ENCODE data around the gene DNASE2. TPM values are rescaled to one million over a fixed set of nuclear protein-coding genes. Genes with fewer than 3 reads are reported as not detected.

DNASE2 gene
- polyA plus RNA-seq (2012; ENCODE audit: insufficient read length, low read depth), result 124 TPM

- TF ChIP-seq TAF1 (IDR thresholded peaks at IDR 0.05; ENCODE audit: borderline replicate concordance, insufficient read depth, low read length) (0 out of 2 replicates have a peak, but pooled peaks have one; percentile 34), POLR2AphosphoS5 (IDR thresholded peaks at IDR 0.05; ENCODE audit: low read depth, low read length) (peak; percentile 52; the same call in 1 of the 2 replicates), SIN3A (IDR thresholded peaks at IDR 0.05; ENCODE audit: borderline replicate concordance, insufficient read depth, low read length) (no peak), FOXP2 (optimal IDR thresholded peaks at IDR 0.05; ENCODE audit: borderline replicate concordance, extremely low read depth, extremely low read length, insufficient read depth) (no peak)
- TF ChIP-seq, protein P1, sequence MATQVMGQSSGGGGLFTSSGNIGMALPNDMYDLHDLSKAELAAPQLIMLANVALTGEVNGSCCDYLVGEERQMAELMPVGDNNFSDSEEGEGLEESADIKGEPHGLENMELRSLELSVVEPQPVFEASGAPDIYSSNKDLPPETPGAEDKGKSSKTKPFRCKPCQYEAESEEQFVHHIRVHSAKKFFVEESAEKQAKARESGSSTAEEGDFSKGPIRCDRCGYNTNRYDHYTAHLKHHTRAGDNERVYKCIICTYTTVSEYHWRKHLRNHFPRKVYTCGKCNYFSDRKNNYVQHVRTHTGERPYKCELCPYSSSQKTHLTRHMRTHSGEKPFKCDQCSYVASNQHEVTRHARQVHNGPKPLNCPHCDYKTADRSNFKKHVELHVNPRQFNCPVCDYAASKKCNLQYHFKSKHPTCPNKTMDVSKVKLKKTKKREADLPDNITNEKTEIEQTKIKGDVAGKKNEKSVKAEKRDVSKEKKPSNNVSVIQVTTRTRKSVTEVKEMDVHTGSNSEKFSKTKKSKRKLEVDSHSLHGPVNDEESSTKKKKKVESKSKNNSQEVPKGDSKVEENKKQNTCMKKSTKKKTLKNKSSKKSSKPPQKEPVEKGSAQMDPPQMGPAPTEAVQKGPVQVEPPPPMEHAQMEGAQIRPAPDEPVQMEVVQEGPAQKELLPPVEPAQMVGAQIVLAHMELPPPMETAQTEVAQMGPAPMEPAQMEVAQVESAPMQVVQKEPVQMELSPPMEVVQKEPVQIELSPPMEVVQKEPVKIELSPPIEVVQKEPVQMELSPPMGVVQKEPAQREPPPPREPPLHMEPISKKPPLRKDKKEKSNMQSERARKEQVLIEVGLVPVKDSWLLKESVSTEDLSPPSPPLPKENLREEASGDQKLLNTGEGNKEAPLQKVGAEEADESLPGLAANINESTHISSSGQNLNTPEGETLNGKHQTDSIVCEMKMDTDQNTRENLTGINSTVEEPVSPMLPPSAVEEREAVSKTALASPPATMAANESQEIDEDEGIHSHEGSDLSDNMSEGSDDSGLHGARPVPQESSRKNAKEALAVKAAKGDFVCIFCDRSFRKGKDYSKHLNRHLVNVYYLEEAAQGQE (IDR thresholded peaks at IDR 0.05; ENCODE audit: insufficient read depth in 1 of 2, low read depth in 2 of 2, low read length in 2 of 2), result no peak
Measured at GRCh38 chr19:12881172-12881808, at the start of gene DNASE2. Gene DNASE2 (minus strand): TSS chr19:12881449. CDS start chr19:12881375, 74 bp downstream.

DNA sequence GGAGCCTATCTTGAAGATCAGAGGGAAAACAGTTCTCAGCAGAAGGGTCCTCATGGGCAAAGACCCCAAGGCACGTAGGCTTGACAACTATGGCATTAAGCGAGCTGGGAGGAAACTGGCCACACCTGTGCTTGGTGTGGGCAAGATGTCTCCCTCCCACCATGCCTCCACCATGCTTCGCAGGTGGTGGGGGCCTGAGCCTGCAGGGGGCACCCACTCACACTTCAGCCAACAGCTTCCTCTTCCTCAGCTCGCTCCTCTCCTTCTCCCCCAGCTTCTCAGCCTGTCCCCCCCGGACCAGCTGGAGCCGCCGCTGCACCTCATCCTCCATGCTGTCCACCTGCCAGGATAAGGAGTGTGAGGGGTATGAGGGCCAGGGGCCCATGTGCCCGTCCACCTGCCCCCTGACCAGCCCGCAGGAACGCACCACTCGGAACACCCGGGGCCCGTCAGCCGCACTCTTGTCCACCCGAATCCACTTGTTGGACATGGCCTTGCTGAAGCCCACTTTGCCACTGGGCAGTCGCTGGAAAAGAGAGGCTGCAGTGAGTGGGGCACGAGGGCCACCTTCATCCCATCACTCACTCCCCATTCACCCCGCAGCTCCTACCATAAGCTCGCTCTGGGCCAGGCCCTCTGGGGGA lies 48.9 kb upstream of the DNASE2 start:
- TF ChIP-seq FOXP2 (optimal IDR thresholded peaks at IDR 0.05; ENCODE audit: borderline replicate concordance, extremely low read depth, extremely low read length, insufficient read depth), result no peak
- TF ChIP-seq, protein P1 (IDR thresholded peaks at IDR 0.05; ENCODE audit: insufficient read depth in 1 of 2, low read depth in 2 of 2, low read length in 2 of 2), result no peak
- no peak for TF ChIP-seq SIN3A (IDR thresholded peaks at IDR 0.05; ENCODE audit: borderline replicate concordance, insufficient read depth, low read length)
- no peak for TF ChIP-seq POLR2AphosphoS5 (IDR thresholded peaks at IDR 0.05; ENCODE audit: low read depth, low read length)
- TF ChIP-seq TAF1 (IDR thresholded peaks at IDR 0.05; ENCODE audit: borderline replicate concordance, insufficient read depth, low read length), result no peak

DNA sequence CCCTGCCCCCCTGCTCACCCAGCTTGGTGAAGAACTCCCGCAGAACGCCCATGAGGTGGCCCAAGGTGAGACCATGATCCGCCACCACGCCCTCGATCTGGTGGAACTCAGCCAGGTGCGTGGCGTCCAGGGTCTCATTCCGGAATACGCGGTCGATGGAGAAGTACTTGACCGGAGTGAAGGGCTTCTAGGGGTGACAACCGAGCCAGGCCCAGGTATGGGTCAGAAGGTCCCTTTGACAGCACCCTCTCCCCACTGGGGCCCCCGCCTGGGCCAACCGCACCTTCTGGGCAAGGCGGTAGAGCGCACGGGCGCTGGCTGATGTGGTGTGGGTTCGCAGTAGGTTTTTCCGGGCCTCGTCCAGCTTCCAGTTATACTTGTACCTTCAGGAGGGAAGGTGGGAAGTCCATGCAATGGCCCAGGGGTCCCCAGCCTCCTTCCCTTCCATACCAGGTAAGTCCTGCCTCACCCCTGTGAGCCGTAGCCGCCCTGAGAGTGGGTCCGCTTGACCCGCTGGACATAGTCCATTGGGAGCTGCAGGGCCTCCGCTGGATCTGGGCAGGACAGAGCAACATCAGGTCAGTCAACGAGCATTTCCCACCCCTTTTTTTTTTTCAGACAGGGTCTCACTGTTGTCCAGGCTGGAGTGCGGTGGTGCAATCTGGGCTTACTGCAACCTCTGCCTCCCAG lies 43.5 kb upstream of the DNASE2 start:
- no peak for TF ChIP-seq TAF1 (IDR thresholded peaks at IDR 0.05; ENCODE audit: borderline replicate concordance, insufficient read depth, low read length)
- no peak for TF ChIP-seq POLR2AphosphoS5 (IDR thresholded peaks at IDR 0.05; ENCODE audit: low read depth, low read length)
- TF ChIP-seq SIN3A (IDR thresholded peaks at IDR 0.05; ENCODE audit: borderline replicate concordance, insufficient read depth, low read length), result no peak
- no peak for TF ChIP-seq FOXP2 (optimal IDR thresholded peaks at IDR 0.05; ENCODE audit: borderline replicate concordance, extremely low read depth, extremely low read length, insufficient read depth)
- TF ChIP-seq, protein P1 (IDR thresholded peaks at IDR 0.05; ENCODE audit: insufficient read depth in 1 of 2, low read depth in 2 of 2, low read length in 2 of 2), result no peak

DNA sequence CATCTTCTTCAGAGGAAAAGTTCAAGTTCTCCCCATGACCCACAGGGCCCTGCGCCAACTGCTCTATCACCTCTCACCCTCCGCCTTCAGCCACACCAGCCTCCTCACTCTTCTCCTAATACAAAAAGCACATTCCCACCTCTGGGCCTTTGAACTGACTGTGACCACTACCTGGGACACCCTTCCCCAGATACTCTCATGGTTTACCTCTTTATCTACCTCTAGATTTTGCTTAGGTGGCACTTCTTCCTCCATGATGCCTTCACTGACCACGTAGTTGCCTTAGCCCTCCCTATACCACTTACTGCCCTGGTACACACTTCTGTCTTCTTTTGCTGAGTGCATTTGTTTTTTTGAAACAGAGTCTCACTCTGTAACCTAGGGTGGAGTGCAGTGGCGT lies 41.7 kb upstream of the DNASE2 start:
- TF ChIP-seq SIN3A (IDR thresholded peaks at IDR 0.05; ENCODE audit: borderline replicate concordance, insufficient read depth, low read length) (no peak), FOXP2 (optimal IDR thresholded peaks at IDR 0.05; ENCODE audit: borderline replicate concordance, extremely low read depth, extremely low read length, insufficient read depth) (no peak), POLR2AphosphoS5 (IDR thresholded peaks at IDR 0.05; ENCODE audit: low read depth, low read length) (no peak), TAF1 (IDR thresholded peaks at IDR 0.05; ENCODE audit: borderline replicate concordance, insufficient read depth, low read length) (no peak)
- TF ChIP-seq, protein P1 (IDR thresholded peaks at IDR 0.05; ENCODE audit: insufficient read depth in 1 of 2, low read depth in 2 of 2, low read length in 2 of 2), result no peak

All from PFSK-1 (cell line).